ENCODE data around the gene PHLDA3. TPM values are rescaled to one million over a fixed set of nuclear protein-coding genes. Genes with fewer than 3 reads are reported as not detected.

Gene PHLDA3
- 78.7 and 102 TPM in 2 replicates for total RNA-seq

GRCh38 chr1:201468844-201469644 is at the start of gene PHLDA3:
Gene PHLDA3 (minus strand): TSS chr1:201469188. CDS start chr1:201468786, 402 bp downstream.

GRCh38 chr1:201506557-201507359 is 37.8 kb upstream of the PHLDA3 start, which contains the start of gene CSRP1:
Gene CSRP1 (minus strand): TSS chr1:201507123. CDS start chr1:201496303, 10,820 bp downstream.

Other genes starting within 250 kb of the PHLDA3 start
- gene PKP1, start 185.7 kb downstream of the PHLDA3 start, total RNA-seq: 0.16 and 0.24 TPM in 2 replicates
- not detected in 2 replicates for gene TNNT2, start 91.5 kb downstream of the PHLDA3 start, total RNA-seq
- 0.16 TPM in 1 of 2 replicates, not detected in the other for gene LAD1, start 69.9 kb downstream of the PHLDA3 start, total RNA-seq
- gene TNNI1, start 47.5 kb downstream of the PHLDA3 start, total RNA-seq: not detected in 2 replicates
- gene CSRP1, start 37.9 kb upstream of the PHLDA3 start, total RNA-seq: 363 and 515 TPM in 2 replicates
- gene NAV1, start 69.9 kb upstream of the PHLDA3 start, total RNA-seq: 67.5 and 78.9 TPM in 2 replicates

Data from hair follicle dermal papilla cell (primary cell).